ENCODE data around the gene BIN2. TPM values are rescaled to one million over a fixed set of nuclear protein-coding genes. Genes with fewer than 3 reads are reported as not detected.
A peak's percentile ranks its signal among the peaks of the same experiment; 100 is the strongest.

The BIN2 gene
- total RNA-seq, 1 experiment from 2014 or later: not detected

DNA sequence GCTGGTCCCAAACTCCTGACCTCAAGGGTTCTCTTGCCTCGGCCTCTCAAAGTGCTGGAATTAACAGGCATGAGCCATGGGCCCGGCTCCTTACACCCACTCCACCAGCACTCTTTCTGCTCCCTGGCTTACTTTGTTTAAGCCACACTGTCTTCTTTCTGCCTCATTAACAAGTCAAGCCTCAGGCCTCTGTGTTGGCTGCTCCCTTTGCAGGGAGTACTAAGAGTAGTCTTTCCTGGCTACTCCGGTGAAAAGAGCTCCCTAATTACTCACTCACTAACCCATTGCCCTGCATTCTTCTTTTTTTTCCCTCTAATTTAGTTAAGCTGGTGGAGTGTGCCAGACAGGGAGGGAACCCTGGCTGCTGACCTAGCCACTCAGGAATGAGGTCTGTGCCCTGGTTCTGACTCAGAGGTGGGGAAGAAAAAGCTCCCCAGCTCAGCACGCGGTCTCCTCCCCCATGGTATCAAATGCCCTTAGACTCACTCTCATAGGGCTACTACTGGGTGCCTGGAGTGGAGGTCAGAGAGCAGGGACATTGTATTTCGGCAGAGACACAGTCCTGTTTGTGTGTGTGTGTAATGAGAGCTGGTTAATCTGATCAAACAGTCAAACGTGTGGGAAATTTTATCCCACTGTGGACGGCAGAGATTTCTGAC lies 47.5 kb upstream of the BIN2 start:
- H3K9me3 Mint-ChIP-seq: no peaks in the 10 kb centered on the region

More for the DNA sequence above, 47.5 kb upstream of the BIN2 start:
- Histone ChIP-seq H2AK5ac (ENCODE audit: insufficient read length, low read length) (no peak overlapping the region), H4K20me1 (ENCODE audit: control insufficient read depth, insufficient read depth, insufficient read length) (peaks cover 3% of the 10 kb centered on the region), H2BK12ac (ENCODE audit: insufficient read length, low read depth, low read length) (no peak overlapping the region), H3K9me3 (ENCODE audit: control insufficient read depth, low read depth, low read length) (no peaks in the 10 kb centered on the region), H3K4ac (ENCODE audit: low read depth, low read length) (no peak overlapping the region), H4K91ac (ENCODE audit: insufficient read length, low read depth, low read length) (no peak overlapping the region), H2BK15ac (ENCODE audit: low read depth, low read length) (no peak overlapping the region), H3K4me1 (ENCODE audit: insufficient read depth, low read length) (no peaks in the 10 kb centered on the region; the same call in 1 of the 2 replicates), H2BK20ac (ENCODE audit: low read depth, low read length, poor library complexity, severe bottlenecking) (no peak overlapping the region), H3K4me2 (ENCODE audit: insufficient read depth, insufficient read length, low read length) (no peak overlapping the region), H3K14ac (ENCODE audit: insufficient read depth, low read length) (no peak overlapping the region), H3T11ph (ENCODE audit: low read length) (no peak overlapping the region), H3K56ac (ENCODE audit: insufficient read length, low read depth, low read length) (no peak overlapping the region), H2BK5ac (ENCODE audit: insufficient read length, low read length) (no peak overlapping the region), H3K23ac (ENCODE audit: insufficient read length, low read depth, low read length) (no peak overlapping the region), H2AFZ (ENCODE audit: low read length) (no peak overlapping the region), H3K27me3 (ENCODE audit: insufficient read depth, low read length) (no peaks in the 10 kb centered on the region), H3K18ac (ENCODE audit: insufficient read length, low read depth, low read length) (no peak overlapping the region), H3K27ac (ENCODE audit: insufficient read length, low read depth, low read length) (no peak overlapping the region), H4K5ac (ENCODE audit: insufficient read length, low read depth, low read length) (no peak overlapping the region), H2BK120ac (ENCODE audit: low read depth, low read length, poor library complexity, severe bottlenecking) (no peak overlapping the region), H3K23me2 (ENCODE audit: insufficient read length, low read depth, low read length, poor library complexity, severe bottlenecking) (no peaks in the 10 kb centered on the region), H4K8ac (replicated peaks; ENCODE audit: insufficient read length, low read depth, low read length) (no peak overlapping the region), H3K79me2 (ENCODE audit: insufficient read depth, low read length) (no peaks in the 10 kb centered on the region), H3K79me1 (ENCODE audit: insufficient read depth, low read depth, low read length, poor library complexity, severe bottlenecking) (no peaks in the 10 kb centered on the region), H3K9ac (ENCODE audit: extremely low read depth, insufficient read length, low read length) (no peak overlapping the region)
- Mint-ChIP-seq H3K27me3 (ENCODE audit: low read depth) (no peaks in the 10 kb centered on the region), H3K4me1 (peaks cover 27 to 40% of the 10 kb centered on the region in 2 experiments), H3K27ac (peak overlapping the region; percentile 88 to 97 (median 97)), H3K36me3 (ENCODE audit: insufficient read depth in 1 of 3, low read depth in 3 of 3) (peaks cover 3 to 29% (median 27%) of the 10 kb centered on the region in 3 experiments), H3K4me3 (no peak overlapping the region)
- TF ChIP-seq, protein P1, sequence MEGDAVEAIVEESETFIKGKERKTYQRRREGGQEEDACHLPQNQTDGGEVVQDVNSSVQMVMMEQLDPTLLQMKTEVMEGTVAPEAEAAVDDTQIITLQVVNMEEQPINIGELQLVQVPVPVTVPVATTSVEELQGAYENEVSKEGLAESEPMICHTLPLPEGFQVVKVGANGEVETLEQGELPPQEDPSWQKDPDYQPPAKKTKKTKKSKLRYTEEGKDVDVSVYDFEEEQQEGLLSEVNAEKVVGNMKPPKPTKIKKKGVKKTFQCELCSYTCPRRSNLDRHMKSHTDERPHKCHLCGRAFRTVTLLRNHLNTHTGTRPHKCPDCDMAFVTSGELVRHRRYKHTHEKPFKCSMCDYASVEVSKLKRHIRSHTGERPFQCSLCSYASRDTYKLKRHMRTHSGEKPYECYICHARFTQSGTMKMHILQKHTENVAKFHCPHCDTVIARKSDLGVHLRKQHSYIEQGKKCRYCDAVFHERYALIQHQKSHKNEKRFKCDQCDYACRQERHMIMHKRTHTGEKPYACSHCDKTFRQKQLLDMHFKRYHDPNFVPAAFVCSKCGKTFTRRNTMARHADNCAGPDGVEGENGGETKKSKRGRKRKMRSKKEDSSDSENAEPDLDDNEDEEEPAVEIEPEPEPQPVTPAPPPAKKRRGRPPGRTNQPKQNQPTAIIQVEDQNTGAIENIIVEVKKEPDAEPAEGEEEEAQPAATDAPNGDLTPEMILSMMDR (conservative IDR thresholded peaks at IDR 0.05): no peak
- no CpG with 5 or more reads among the region's 8 CpGs for WGBS (ENCODE audit: extremely low coverage, insufficient read length, low lambda C conversion rate)
- DNase-seq: peak; percentile 78
